H9 (cell line): ENCODE results near the gene PSAPL1. TPM values are rescaled to one million over a fixed set of nuclear protein-coding genes. Genes with fewer than 3 reads are reported as not detected.

Experiments used
- DNase-seq: peaks from one replicate; pipeline ENCODE4 v3.0.0-alpha.2; 2017
- H2AFZ ChIP-seq: one replicate; pipeline ENCODE4 v1.6.1; 2013; ENCODE audit warnings: mild to moderate bottlenecking, low read length, control low read depth, moderate library complexity
- H2AK5ac ChIP-seq: 2 replicates; pipeline ENCODE4 v1.6.1; 2013; ENCODE audit warnings: low read length, control low read depth, mixed read lengths; ENCODE audit not compliant: insufficient read length
- H2BK120ac ChIP-seq: one replicate; pipeline ENCODE4 v1.6.1; 2013; ENCODE audit warnings: low read depth, mild to moderate bottlenecking, low read length, control low read depth, inconsistent platforms; ENCODE audit not compliant: poor library complexity, severe bottlenecking
- H2BK12ac ChIP-seq: 2 replicates; pipeline ENCODE4 v1.6.1; 2013; ENCODE audit warnings: low read length, control low read depth, mixed read lengths, low read depth; ENCODE audit not compliant: insufficient read length
- H2BK15ac ChIP-seq: 2 replicates; pipeline ENCODE4 v1.6.1; 2013; ENCODE audit warnings: low read depth, low read length, control low read depth
- H2BK20ac ChIP-seq: one replicate; pipeline ENCODE4 v1.6.1; 2013; ENCODE audit warnings: low read depth, mild to moderate bottlenecking, low read length, control low read depth, inconsistent platforms; ENCODE audit not compliant: poor library complexity, severe bottlenecking
- H2BK5ac ChIP-seq: 2 replicates; pipeline ENCODE4 v1.6.1; 2013; ENCODE audit warnings: low read length, control low read depth, mixed read lengths; ENCODE audit not compliant: insufficient read length
- H3K14ac ChIP-seq: 2 replicates; pipeline ENCODE4 v1.6.1; 2013; ENCODE audit warnings: low read length, control low read depth; ENCODE audit not compliant: insufficient read depth
- H3K18ac ChIP-seq: 2 replicates; pipeline ENCODE4 v1.6.1; 2013; ENCODE audit warnings: low read depth, mild to moderate bottlenecking, mixed read lengths, low read length, control low read depth; ENCODE audit not compliant: insufficient read length
- H3K23ac ChIP-seq: 2 replicates; pipeline ENCODE4 v1.6.1; 2013; ENCODE audit warnings: low read length, control low read depth, mixed read lengths, low read depth; ENCODE audit not compliant: insufficient read length
- H3K23me2 ChIP-seq: 2 replicates; pipeline ENCODE4 v1.6.1; 2013; ENCODE audit warnings: low read depth, mild to moderate bottlenecking, mixed read lengths, low read length, control low read depth; ENCODE audit not compliant: insufficient read length, poor library complexity, severe bottlenecking
- H3K27ac ChIP-seq: 2 replicates; pipeline ENCODE4 v1.5.1; 2013; ENCODE audit warnings: low read length, control low read depth, mixed read lengths, low read depth; ENCODE audit not compliant: insufficient read length
- H3K27me3 ChIP-seq: 2 replicates; pipeline ENCODE4 v1.6.1; 2013; ENCODE audit warnings: low read length, control low read depth, inconsistent platforms; ENCODE audit not compliant: insufficient read depth
- H3K4ac ChIP-seq: 2 replicates; pipeline ENCODE4 v1.6.1; 2013; ENCODE audit warnings: low read depth, mild to moderate bottlenecking, control low read depth, inconsistent platforms, low read length, moderate library complexity
- H3K4me1 ChIP-seq: 2 replicates; pipeline ENCODE4 v1.6.1; 2013; ENCODE audit warnings: low read length, control low read depth, inconsistent platforms; ENCODE audit not compliant: insufficient read depth
- H3K4me2 ChIP-seq: 2 replicates; pipeline ENCODE4 v1.6.1; 2013; ENCODE audit warnings: low read length, control low read depth, mixed read lengths; ENCODE audit not compliant: insufficient read length, insufficient read depth
- H3K56ac ChIP-seq: 2 replicates; pipeline ENCODE4 v1.6.1; 2013; ENCODE audit warnings: low read depth, mild to moderate bottlenecking, mixed read lengths, low read length, control low read depth; ENCODE audit not compliant: insufficient read length
- H3K79me1 ChIP-seq: 2 replicates; pipeline ENCODE4 v1.6.1; 2013; ENCODE audit warnings: low read depth, mild to moderate bottlenecking, moderate library complexity, low read length, control low read depth, inconsistent platforms; ENCODE audit not compliant: insufficient read depth, poor library complexity, severe bottlenecking
- H3K79me2 ChIP-seq: 2 replicates; pipeline ENCODE4 v1.6.1; 2013; ENCODE audit warnings: low read length, control low read depth, inconsistent platforms; ENCODE audit not compliant: insufficient read depth
- H3K9ac ChIP-seq: 2 replicates; pipeline ENCODE4 v1.6.1; 2013; ENCODE audit warnings: low read length, control low read depth, mixed read lengths; ENCODE audit not compliant: insufficient read length; ENCODE audit errors: extremely low read depth
- H3K9me3 ChIP-seq: one replicate; pipeline ENCODE4 v1.6.1; 2013; ENCODE audit warnings: low read depth, low read length, inconsistent platforms; ENCODE audit not compliant: control insufficient read depth
- H3T11ph ChIP-seq: one replicate; pipeline ENCODE4 v1.6.1; 2013; ENCODE audit warnings: mild to moderate bottlenecking, low read length, control low read depth, inconsistent platforms
- H4K20me1 ChIP-seq: one replicate; pipeline ENCODE4 v1.6.1; 2013; ENCODE audit not compliant: control insufficient read depth, insufficient read length, insufficient read depth
- H4K5ac ChIP-seq: 2 replicates; pipeline ENCODE4 v1.6.1; 2013; ENCODE audit warnings: low read depth, mild to moderate bottlenecking, mixed read lengths, low read length, control low read depth; ENCODE audit not compliant: insufficient read length
- H4K8ac ChIP-seq: replicated peaks from 2 replicates; pipeline ENCODE4 v1.6.1; 2013; ENCODE audit warnings: low read length, control low read depth, mixed read lengths, low read depth; ENCODE audit not compliant: insufficient read length
- H4K91ac ChIP-seq: 2 replicates; pipeline ENCODE4 v1.6.1; 2013; ENCODE audit warnings: low read depth, mild to moderate bottlenecking, moderate library complexity, mixed read lengths, low read length, control low read depth; ENCODE audit not compliant: insufficient read length
- H3K27ac Mint-ChIP-seq, 3 experiments: 2 replicates in 2 of 3; 3 replicates in 1 of 3; pipeline ENCODE4 v1.8.0; 2020 to 2021; ENCODE audit warnings: mixed read lengths in 3 of 3, mild to moderate bottlenecking in 1 of 3, moderate library complexity in 1 of 3
- H3K27me3 Mint-ChIP-seq: 2 replicates; pipeline ENCODE4 v1.8.0; 2021; ENCODE audit warnings: low read depth, mild to moderate bottlenecking, moderate library complexity, mixed read lengths
- H3K36me3 Mint-ChIP-seq, 3 experiments: 2 replicates in 2 of 3; 3 replicates in 1 of 3; pipeline ENCODE4 v1.8.0; 2020 to 2021; ENCODE audit warnings: low read depth in 3 of 3, mixed read lengths in 3 of 3; ENCODE audit not compliant: insufficient read depth in 1 of 3
- H3K4me1 Mint-ChIP-seq, 2 experiments: 2 replicates each; pipeline ENCODE4 v1.8.0; 2020; ENCODE audit warnings: mixed read lengths in 2 of 2
- H3K4me3 Mint-ChIP-seq, 2 experiments: 2 replicates in 1 of 2; 3 replicates in 1 of 2; pipeline ENCODE4 v1.8.0; 2020 to 2021; ENCODE audit warnings: mild to moderate bottlenecking in 2 of 2, mixed read lengths in 2 of 2, moderate library complexity in 1 of 2
- H3K9me3 Mint-ChIP-seq, 2 experiments: 2 replicates in 1 of 2; 3 replicates in 1 of 2; pipeline ENCODE4 v1.8.0; 2020; ENCODE audit warnings: mild to moderate bottlenecking in 2 of 2, mixed read lengths in 2 of 2, moderate library complexity in 1 of 2
- WGBS: extraction: QIAGEN DNeasy Blood & Tissue Kit; methylation state at CpG from one replicate; pipeline ENCODE4 v1.1.7; 2013; ENCODE audit warnings: missing lambda C conversion rate, low lambda C conversion rate, mixed read lengths; ENCODE audit not compliant: insufficient read length; ENCODE audit errors: extremely low coverage; 5-methylcytosine and 5-hydroxymethylcytosine counted together
- total RNA-seq: library from RNA; stranded (reverse); gene quantifications from 2 replicates; pipeline ENCODE4 v1.2.1, GENCODE V29; 2021
- TF ChIP-seq, protein P1 (sequence below): fragments of 200-600 bp; sonication (generic); conservative IDR thresholded peaks from 3 replicates; pipeline ENCODE4 v1.8.0; 2021; ENCODE audit warnings: antibody characterized with exemption, mild to moderate bottlenecking

The PSAPL1 gene
- total RNA-seq, 1 experiment from 2014 or later = 0.04 TPM

DNA sequence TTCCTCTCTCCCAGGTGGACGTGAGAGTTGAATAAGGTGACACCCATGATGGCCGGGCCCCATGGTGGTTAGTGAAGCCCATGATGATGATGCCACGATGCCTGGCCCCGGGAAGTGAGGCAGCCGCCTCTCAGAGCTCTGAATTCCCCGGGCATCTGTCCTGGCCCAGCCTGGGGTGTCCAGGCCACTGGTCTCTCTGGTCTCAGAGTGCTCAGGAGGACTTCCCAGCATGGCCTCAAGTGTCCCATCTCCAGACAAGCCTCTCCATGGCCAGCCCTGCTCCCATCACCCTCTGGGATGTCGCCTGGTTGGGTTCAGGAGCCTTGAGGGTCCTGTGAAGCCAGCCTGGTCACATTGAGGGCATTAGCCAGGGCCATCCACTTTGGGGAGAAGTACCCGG is 24.7 kb upstream of the PSAPL1 start:
- Histone ChIP-seq H3K56ac (no peak overlapping the region), H3K4me1 (peaks cover 4% of the 10 kb centered on the region; the same call in 1 of the 2 replicates), H2BK12ac (no peak overlapping the region), H3K4ac (no peak overlapping the region), H2BK5ac (no peak overlapping the region), H3K9ac (no peak overlapping the region), H3K27me3 (no peaks in the 10 kb centered on the region), H3K9me3 (no peaks in the 10 kb centered on the region), H3K79me2 (no peaks in the 10 kb centered on the region), H4K91ac (no peak overlapping the region), H3K4me2 (no peak overlapping the region), H3T11ph (no peak overlapping the region), H3K79me1 (no peaks in the 10 kb centered on the region), H3K18ac (no peak overlapping the region), H4K20me1 (no peaks in the 10 kb centered on the region), H2BK20ac (no peak overlapping the region), H2AK5ac (no peak overlapping the region), H2AFZ (no peak overlapping the region), H3K23me2 (no peaks in the 10 kb centered on the region), H2BK15ac (no peak overlapping the region), H3K27ac (no peak overlapping the region), H2BK120ac (no peak overlapping the region), H3K23ac (no peak overlapping the region), H4K8ac (no peak overlapping the region), H3K14ac (no peak overlapping the region), H4K5ac (no peak overlapping the region)
- Mint-ChIP-seq H3K27me3 (no peaks in the 10 kb centered on the region; the same call in 1 of the 2 replicates), H3K4me3 (no peak overlapping the region), H3K27ac (no peak overlapping the region; a peak in 1 of 7 replicates), H3K36me3 (no peaks in the 10 kb centered on the region), H3K9me3 (peaks cover 0 to 2% of the 10 kb centered on the region in 2 experiments; a peak in 1 of 5 replicates), H3K4me1 (peaks cover 36 to 41% of the 10 kb centered on the region in 2 experiments)
- DNase-seq = no peak
- TF ChIP-seq, protein P1, sequence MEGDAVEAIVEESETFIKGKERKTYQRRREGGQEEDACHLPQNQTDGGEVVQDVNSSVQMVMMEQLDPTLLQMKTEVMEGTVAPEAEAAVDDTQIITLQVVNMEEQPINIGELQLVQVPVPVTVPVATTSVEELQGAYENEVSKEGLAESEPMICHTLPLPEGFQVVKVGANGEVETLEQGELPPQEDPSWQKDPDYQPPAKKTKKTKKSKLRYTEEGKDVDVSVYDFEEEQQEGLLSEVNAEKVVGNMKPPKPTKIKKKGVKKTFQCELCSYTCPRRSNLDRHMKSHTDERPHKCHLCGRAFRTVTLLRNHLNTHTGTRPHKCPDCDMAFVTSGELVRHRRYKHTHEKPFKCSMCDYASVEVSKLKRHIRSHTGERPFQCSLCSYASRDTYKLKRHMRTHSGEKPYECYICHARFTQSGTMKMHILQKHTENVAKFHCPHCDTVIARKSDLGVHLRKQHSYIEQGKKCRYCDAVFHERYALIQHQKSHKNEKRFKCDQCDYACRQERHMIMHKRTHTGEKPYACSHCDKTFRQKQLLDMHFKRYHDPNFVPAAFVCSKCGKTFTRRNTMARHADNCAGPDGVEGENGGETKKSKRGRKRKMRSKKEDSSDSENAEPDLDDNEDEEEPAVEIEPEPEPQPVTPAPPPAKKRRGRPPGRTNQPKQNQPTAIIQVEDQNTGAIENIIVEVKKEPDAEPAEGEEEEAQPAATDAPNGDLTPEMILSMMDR = no peak
- no CpG with 5 or more reads among the region's 8 CpGs for WGBS
